Fibroblast of skin of abdomen (primary cell): ENCODE measurements around the gene ST8SIA2.

Experiments
- DNase-seq: peaks from one replicate; pipeline ENCODE4 v3.0.0-alpha.2; 2013

ST8SIA2 gene

GRCh38 chr15:92495446-92495845 is 101.8 kb downstream of the ST8SIA2 start:
- DNase-seq = peak; percentile 28

- DNase-seq = no peak
These were observed 106.2 kb downstream of the ST8SIA2 start for GRCh38 chr15:92499731-92500530.

DNA sequence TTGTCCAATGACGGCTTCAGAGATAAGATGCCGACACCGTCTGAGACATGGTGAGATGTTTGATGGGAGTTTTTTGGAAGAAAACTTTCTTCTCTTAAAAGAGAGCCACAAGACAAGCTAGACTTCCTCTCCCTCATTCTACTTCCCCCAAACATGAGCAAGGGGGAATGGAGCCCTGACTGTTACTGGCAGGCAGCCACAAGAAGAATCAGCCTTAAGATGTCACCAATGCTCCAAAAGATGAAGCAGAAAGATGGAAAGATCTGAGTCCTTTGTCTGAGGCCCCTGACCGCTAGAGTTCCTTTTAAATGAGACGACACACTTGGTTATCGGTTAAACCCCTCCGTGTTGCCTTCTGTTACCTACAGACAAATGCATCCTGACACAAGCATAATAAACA is 108.7 kb downstream of the ST8SIA2 start:
- DNase-seq = peak; percentile 12

GRCh38 chr15:92502930-92503857 is 109.5 kb downstream of the ST8SIA2 start:
- no peak for DNase-seq

GRCh38 chr15:92503889-92504288 is 110.2 kb downstream of the ST8SIA2 start:
- DNase-seq = no peak

DNA sequence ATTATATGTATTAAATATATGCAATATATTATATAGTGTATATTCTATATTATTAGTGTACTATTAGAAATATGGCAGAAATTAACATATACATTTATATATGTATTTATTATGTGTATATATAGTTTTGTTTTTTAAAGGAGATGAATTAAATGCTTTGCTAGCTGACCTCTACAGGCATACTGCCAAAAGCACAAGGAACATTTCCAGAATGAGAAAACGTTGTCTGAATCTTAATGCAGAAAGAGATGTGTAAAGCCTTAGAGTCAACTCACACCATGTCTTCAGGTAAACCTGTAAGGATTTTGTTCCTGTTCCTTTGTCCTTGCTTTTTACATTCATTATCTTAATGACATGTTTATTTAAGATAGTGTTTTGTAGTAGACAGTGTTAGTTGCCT is 111.9 kb downstream of the ST8SIA2 start:
- DNase-seq = no peak

DNA sequence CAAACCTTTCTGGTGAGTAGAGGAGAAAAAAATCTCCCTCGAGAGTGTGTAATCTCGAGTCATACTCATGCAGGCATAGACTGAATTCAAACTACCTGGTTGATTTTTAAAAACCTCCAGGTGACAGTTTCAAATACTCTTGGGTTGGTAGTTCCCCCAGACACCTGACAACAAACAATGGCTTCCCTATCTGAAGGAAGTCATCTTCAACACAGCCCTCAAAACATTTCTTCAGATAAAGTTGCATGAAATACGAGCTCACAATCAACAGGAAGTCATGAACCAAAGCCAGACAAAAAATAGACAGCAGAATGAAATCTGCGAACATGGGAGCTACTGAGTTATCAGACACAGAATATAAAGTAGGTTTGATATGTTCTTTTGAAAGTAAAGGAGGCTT is 112.8 kb downstream of the ST8SIA2 start:
- DNase-seq = no peak

GRCh38 chr15:92510163-92510882 is 116.6 kb downstream of the ST8SIA2 start:
- DNase-seq = peak; percentile 67
